ENCODE data around the gene FUT1.
A peak's percentile ranks its signal among the peaks of the same experiment; 100 is the strongest.

The FUT1 gene

GRCh38 chr19:48749571-48750198, 2.8 kb downstream of the FUT1 start:
- Histone ChIP-seq H3K27me3 (ENCODE audit: insufficient read depth, low read length) (no peaks in the 10 kb centered on the region), H4K12ac (ENCODE audit: low read depth, low read length) (no peak overlapping the region), H3K18ac (ENCODE audit: low read length) (no peak overlapping the region), H3K79me1 (ENCODE audit: low read length) (peaks cover 2% of the 10 kb centered on the region), H3K27ac (ENCODE audit: low read depth, low read length) (no peak overlapping the region), H3K4me1 (ENCODE audit: control insufficient read depth in 1 of 2, insufficient read depth in 2 of 2, low read length in 2 of 2) (peaks cover 11 to 15% of the 10 kb centered on the region in 2 experiments), H4K91ac (ENCODE audit: low read depth, low read length) (no peak overlapping the region), H3K9ac (ENCODE audit: low read length) (no peak overlapping the region), H4K8ac (ENCODE audit: low read depth, low read length) (no peak overlapping the region), H2BK12ac (ENCODE audit: low read length) (no peak overlapping the region), H3K9me3 (ENCODE audit: insufficient read depth, low read depth, low read length) (peaks cover 4% of the 10 kb centered on the region), H2AK5ac (ENCODE audit: low read length) (no peak overlapping the region), H2BK5ac (ENCODE audit: low read depth, low read length, poor library complexity) (no peak overlapping the region), H3K79me2 (ENCODE audit: control insufficient read depth, insufficient read depth, low read length, poor library complexity) (no peaks in the 10 kb centered on the region), H3K23ac (ENCODE audit: low read length) (no peak overlapping the region), H3K36me3 (ENCODE audit: control insufficient read depth in 1 of 2, insufficient read depth in 2 of 2, low read length in 2 of 2) (no peaks in the 10 kb centered on the region), H3K4ac (ENCODE audit: low read depth, low read length) (no peak overlapping the region), H3K4me2 (ENCODE audit: low read length) (no peak overlapping the region), H2BK120ac (ENCODE audit: insufficient read depth, low read length, poor library complexity) (no peak overlapping the region), H3K14ac (ENCODE audit: low read length) (no peak overlapping the region), H3K4me3 (ENCODE audit: low read depth, low read length) (no peak overlapping the region), H2AFZ (ENCODE audit: insufficient read depth, low read length, poor library complexity) (no peak overlapping the region)
- no peak for DNase-seq
- WGBS (ENCODE audit: extremely low coverage, insufficient coverage, insufficient read length): no CpG with 5 or more reads among the region's 4 CpGs

- Histone ChIP-seq H4K91ac (ENCODE audit: low read depth, low read length) (peak within 1 kb of the TSS; percentile 27), H3K23ac (ENCODE audit: low read length) (no peak within 1 kb of the TSS), H3K9me3 (ENCODE audit: insufficient read depth, low read depth, low read length) (peaks cover 4% of the 10 kb centered on the region), H3K4me3 (ENCODE audit: low read depth, low read length) (peak within 1 kb of the TSS; percentile 76), H3K18ac (ENCODE audit: low read length) (peak within 1 kb of the TSS; percentile 54), H3K4me1 (ENCODE audit: control insufficient read depth in 1 of 2, insufficient read depth in 2 of 2, low read length in 2 of 2) (peaks cover 0 to 3% of the 10 kb centered on the region in 2 experiments), H3K14ac (ENCODE audit: low read length) (no peak within 1 kb of the TSS), H3K36me3 (ENCODE audit: control insufficient read depth in 1 of 2, insufficient read depth in 2 of 2, low read length in 2 of 2) (no peaks in the 10 kb centered on the region), H3K79me1 (ENCODE audit: low read length) (peaks cover 2% of the 10 kb centered on the region), H3K9ac (ENCODE audit: low read length) (no peak within 1 kb of the TSS), H2BK12ac (ENCODE audit: low read length) (no peak within 1 kb of the TSS), H2BK5ac (ENCODE audit: low read depth, low read length, poor library complexity) (peak within 1 kb of the TSS; percentile 58), H3K79me2 (ENCODE audit: control insufficient read depth, insufficient read depth, low read length, poor library complexity) (no peaks in the 10 kb centered on the region), H4K8ac (ENCODE audit: low read depth, low read length) (peak within 1 kb of the TSS; percentile 88), H2AFZ (ENCODE audit: insufficient read depth, low read length, poor library complexity) (peak within 1 kb of the TSS; percentile 86), H3K27ac (ENCODE audit: low read depth, low read length) (no peak within 1 kb of the TSS), H2BK120ac (ENCODE audit: insufficient read depth, low read length, poor library complexity) (peak within 1 kb of the TSS; percentile 27), H3K27me3 (ENCODE audit: insufficient read depth, low read length) (no peaks in the 10 kb centered on the region), H3K4ac (ENCODE audit: low read depth, low read length) (no peak within 1 kb of the TSS), H4K12ac (ENCODE audit: low read depth, low read length) (peak within 1 kb of the TSS; percentile 72), H3K4me2 (ENCODE audit: low read length) (peak within 1 kb of the TSS; percentile 86), H2AK5ac (ENCODE audit: low read length) (no peak within 1 kb of the TSS)
- peak; percentile 88 to 96 for DNase-seq
- WGBS (ENCODE audit: extremely low coverage, insufficient coverage, insufficient read length): no CpG with 5 or more reads among the region's 31 CpGs
These were observed 5.5 kb downstream of the FUT1 start, which contains the start of gene IZUMO1 for GRCh38 chr19:48746738-48747575. Gene IZUMO1, minus strand, starts transcription at chr19:48746909. Its CDS starts 1,050 bp downstream, at chr19:48745859.

GRCh38 chr19:48746110-48746509, 6.3 kb downstream of the FUT1 start:
- H3K4me2 ChIP-seq (ENCODE audit: low read length): no peak overlapping the region
- H2AK5ac ChIP-seq (ENCODE audit: low read length): no peak overlapping the region
- H3K9ac ChIP-seq (ENCODE audit: low read length): no peak overlapping the region
- no peaks in the 10 kb centered on the region for H3K36me3 ChIP-seq (ENCODE audit: control insufficient read depth in 1 of 2, insufficient read depth in 2 of 2, low read length in 2 of 2)
- H3K9me3 ChIP-seq (ENCODE audit: insufficient read depth, low read depth, low read length): peaks cover 4% of the 10 kb centered on the region
- no peak overlapping the region for H3K4ac ChIP-seq (ENCODE audit: low read depth, low read length)
- H4K91ac ChIP-seq (ENCODE audit: low read depth, low read length): peak overlapping the region; percentile 3
- H2BK5ac ChIP-seq (ENCODE audit: low read depth, low read length, poor library complexity): no peak overlapping the region
- H3K4me1 ChIP-seq (ENCODE audit: control insufficient read depth in 1 of 2, insufficient read depth in 2 of 2, low read length in 2 of 2): peaks cover 0 to 3% of the 10 kb centered on the region in 2 experiments
- H3K14ac ChIP-seq (ENCODE audit: low read length): no peak overlapping the region
- no peak overlapping the region for H3K27ac ChIP-seq (ENCODE audit: low read depth, low read length)
- H3K79me2 ChIP-seq (ENCODE audit: control insufficient read depth, insufficient read depth, low read length, poor library complexity): no peaks in the 10 kb centered on the region
- H3K23ac ChIP-seq (ENCODE audit: low read length): no peak overlapping the region
- H3K79me1 ChIP-seq (ENCODE audit: low read length): peaks cover 2% of the 10 kb centered on the region
- H2BK12ac ChIP-seq (ENCODE audit: low read length): no peak overlapping the region
- peak overlapping the region; percentile 56 for H4K8ac ChIP-seq (ENCODE audit: low read depth, low read length)
- no peak for DNase-seq
- no peak overlapping the region for H3K18ac ChIP-seq (ENCODE audit: low read length)
- no peaks in the 10 kb centered on the region for H3K27me3 ChIP-seq (ENCODE audit: insufficient read depth, low read length)
- H2BK120ac ChIP-seq (ENCODE audit: insufficient read depth, low read length, poor library complexity): no peak overlapping the region
- peak overlapping the region; percentile 72 for H4K12ac ChIP-seq (ENCODE audit: low read depth, low read length)
- no CpG with 5 or more reads among the region's 8 CpGs for WGBS (ENCODE audit: extremely low coverage, insufficient coverage, insufficient read length)
- H3K4me3 ChIP-seq (ENCODE audit: low read depth, low read length): no peak overlapping the region
- H2AFZ ChIP-seq (ENCODE audit: insufficient read depth, low read length, poor library complexity): peak overlapping the region; percentile 86

DNA sequence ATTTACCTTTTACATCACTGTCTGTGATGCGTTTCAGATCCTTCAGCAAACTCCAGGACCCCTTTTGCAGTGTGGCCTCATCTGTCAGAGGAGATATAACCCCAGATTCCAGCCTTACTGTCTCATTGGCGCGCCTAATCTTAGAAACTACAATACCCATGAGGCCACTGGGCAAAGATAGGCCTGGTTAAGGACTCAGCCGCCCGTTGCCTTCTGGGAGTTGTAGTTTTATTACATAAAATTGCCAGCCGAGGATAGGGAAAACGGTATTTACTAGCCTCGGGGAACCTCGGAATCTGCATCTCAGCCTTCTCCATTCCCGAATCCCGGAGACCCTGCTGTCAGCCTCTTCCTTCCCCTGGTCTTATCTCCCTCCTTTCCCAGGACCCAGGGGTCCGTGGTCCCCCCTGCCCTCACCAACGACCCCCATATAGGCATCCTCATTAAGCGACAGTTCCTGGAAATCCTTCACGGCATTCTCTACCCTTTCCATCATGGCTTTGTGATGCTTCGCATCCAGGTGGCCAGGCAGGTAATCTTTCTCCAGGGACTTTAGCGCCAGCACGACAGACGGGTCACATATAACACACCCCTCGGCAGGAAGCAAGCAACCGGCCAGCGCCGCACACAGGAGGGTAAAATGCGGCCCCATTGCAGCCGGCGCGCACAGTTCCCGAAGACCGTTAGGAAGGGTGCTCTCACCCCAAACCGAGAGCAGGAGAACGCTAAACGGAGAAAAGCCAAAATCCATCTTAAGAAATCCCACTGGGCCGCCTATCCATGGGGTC, 7.0 kb downstream of the FUT1 start:
- Histone ChIP-seq H2BK120ac (ENCODE audit: insufficient read depth, low read length, poor library complexity) (no peak overlapping the region), H3K4me2 (ENCODE audit: low read length) (no peak overlapping the region), H2BK12ac (ENCODE audit: low read length) (no peak overlapping the region)

More for the DNA sequence above, 7.0 kb downstream of the FUT1 start:
- Histone ChIP-seq H3K4ac (ENCODE audit: low read depth, low read length) (no peak overlapping the region), H4K91ac (ENCODE audit: low read depth, low read length) (no peak overlapping the region), H3K9ac (ENCODE audit: low read length) (no peak overlapping the region), H3K27me3 (ENCODE audit: insufficient read depth, low read length) (peaks cover 3% of the 10 kb centered on the region), H3K27ac (ENCODE audit: low read depth, low read length) (no peak overlapping the region), H3K9me3 (ENCODE audit: insufficient read depth, low read depth, low read length) (peaks cover 4% of the 10 kb centered on the region), H3K79me2 (ENCODE audit: control insufficient read depth, insufficient read depth, low read length, poor library complexity) (no peaks in the 10 kb centered on the region), H3K36me3 (ENCODE audit: control insufficient read depth in 1 of 2, insufficient read depth in 2 of 2, low read length in 2 of 2) (no peaks in the 10 kb centered on the region), H3K14ac (ENCODE audit: low read length) (no peak overlapping the region), H4K8ac (ENCODE audit: low read depth, low read length) (no peak overlapping the region), H4K12ac (ENCODE audit: low read depth, low read length) (no peak overlapping the region), H3K79me1 (ENCODE audit: low read length) (peaks cover 2% of the 10 kb centered on the region), H2AK5ac (ENCODE audit: low read length) (no peak overlapping the region), H3K4me3 (ENCODE audit: low read depth, low read length) (no peak overlapping the region), H3K23ac (ENCODE audit: low read length) (no peak overlapping the region), H2BK5ac (ENCODE audit: low read depth, low read length, poor library complexity) (no peak overlapping the region), H2AFZ (ENCODE audit: insufficient read depth, low read length, poor library complexity) (no peak overlapping the region), H3K4me1 (ENCODE audit: control insufficient read depth in 1 of 2, insufficient read depth in 2 of 2, low read length in 2 of 2) (peaks cover 0 to 3% of the 10 kb centered on the region in 2 experiments), H3K18ac (ENCODE audit: low read length) (no peak overlapping the region)
- no CpG with 5 or more reads among the region's 33 CpGs for WGBS (ENCODE audit: extremely low coverage, insufficient coverage, insufficient read length)
- peak; percentile 42 to 87 for DNase-seq
